Prostate gland (tissue), 2 donors: ENCODE results near the gene EMCN. TPM values are rescaled to one million over a fixed set of nuclear protein-coding genes. Genes with fewer than 3 reads are reported as not detected.

Experiments used
- DNase-seq: peaks from one replicate; pipeline ENCODE4 v3.0.0-alpha.2; 2019; ENCODE audit warnings: low spot score
- H3K27ac ChIP-seq, 2 donors: fragments of 200-600 bp; sonication (generic); 2 replicates each; pipeline ENCODE4 v1.5.1; 2017 to 2019
- H3K27me3 ChIP-seq: fragments of 200-600 bp; sonication (generic); replicated peaks from 2 replicates; pipeline ENCODE4 v1.5.1; 2019; ENCODE audit not compliant: insufficient read depth
- H3K36me3 ChIP-seq, 2 donors: fragments of 200-600 bp; sonication (generic); 1 replicate in 1 of 2; 2 replicates in 1 of 2; pipeline versions ENCODE4 v1.5.1 to v1.8.1; 2017 to 2019
- H3K4me1 ChIP-seq: fragments of 200-600 bp; sonication (generic); replicated peaks from 2 replicates; pipeline ENCODE4 v1.5.1; 2019
- H3K4me3 ChIP-seq, 2 donors: fragments of 200-600 bp; sonication (generic); 2 replicates each; pipeline ENCODE4 v1.5.1; 2017 to 2019
- H3K9me3 ChIP-seq: fragments of 200-600 bp; sonication (generic); 2 replicates; pipeline ENCODE4 v1.5.1; 2017
- POLR2A ChIP-seq: fragments of 450-650 bp; IDR thresholded peaks from one replicate; pipeline ENCODE4 v1.6.1; 2016; ENCODE audit warnings: antibody characterized with exemption, mild to moderate bottlenecking
- POLR2AphosphoS5 ChIP-seq: sonication (generic); formaldehyde crosslinking; IDR thresholded peaks from one replicate; pipeline ENCODE4 v1.6.1; 2017; ENCODE audit warnings: antibody characterized with exemption
- WGBS: methylation state at CpG from one replicate; pipeline ENCODE4 v1.1.5; 2018; 5-methylcytosine and 5-hydroxymethylcytosine counted together
- intact Hi-C: fragments of 100-400 bp; cut with DNase I; formaldehyde crosslinking; loops from one replicate; pipeline ENCODE4 v1.14.2; 2022
- total RNA-seq, 2 donors: library from RNA; depleted of rRNA; stranded (reverse); fragments of >200 nt; gene quantifications; one replicate each; pipeline ENCODE4 v1.1.0, GENCODE V29; 2016
- TF ChIP-seq, protein P1 (sequence below), 4 experiments: fragments of 200-600 bp in 2 of 4; fragments of 450-650 bp in 2 of 4; sonication (generic) in 2 of 4; IDR thresholded peaks; 1 replicate in 3 of 4; 2 replicates in 1 of 4; pipeline ENCODE4 v1.5.1; 2016 to 2019; ENCODE audit warnings: antibody characterized with exemption in 4 of 4, mild to moderate bottlenecking in 2 of 4, moderate library complexity in 2 of 4

Gene EMCN, protein sequence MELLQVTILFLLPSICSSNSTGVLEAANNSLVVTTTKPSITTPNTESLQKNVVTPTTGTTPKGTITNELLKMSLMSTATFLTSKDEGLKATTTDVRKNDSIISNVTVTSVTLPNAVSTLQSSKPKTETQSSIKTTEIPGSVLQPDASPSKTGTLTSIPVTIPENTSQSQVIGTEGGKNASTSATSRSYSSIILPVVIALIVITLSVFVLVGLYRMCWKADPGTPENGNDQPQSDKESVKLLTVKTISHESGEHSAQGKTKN
- 10 to 100 TPM; 15.3 to 78.1 TPM for total RNA-seq

DNA sequence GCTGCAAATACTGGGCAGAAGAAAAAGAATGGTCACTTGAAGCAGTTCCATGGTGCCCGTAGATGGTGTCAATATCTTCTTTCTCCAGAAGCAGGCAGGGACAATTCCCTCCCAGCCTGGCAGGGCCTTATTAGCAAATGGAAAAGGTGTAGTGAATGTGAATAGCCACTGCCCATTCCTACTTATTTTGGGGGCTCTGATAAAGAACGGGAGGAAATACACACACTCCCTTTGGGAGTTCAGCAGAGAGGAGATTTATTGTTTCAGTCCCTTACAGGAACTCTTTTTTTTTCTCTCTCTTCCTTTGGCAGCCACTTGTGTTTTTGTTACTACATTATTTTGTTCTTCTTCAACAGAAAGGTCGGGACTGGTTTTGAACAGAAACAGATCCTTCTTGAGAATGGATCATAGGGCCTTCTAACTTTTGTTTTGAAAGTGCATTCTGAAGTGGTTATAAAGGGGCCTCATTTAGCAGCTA, at the start of gene EMCN:
TSS of gene EMCN (minus strand) at position 159 of the 478 bp plus-strand sequence. CDS start at position 51, 108 bp downstream.
- H3K9me3 ChIP-seq = no peaks in the 10 kb centered on the region
- H3K36me3 ChIP-seq = no peaks in the 10 kb centered on the region
- intact Hi-C loops = no loop called here
- DNase-seq = no peak
- TF ChIP-seq POLR2A (no peak), POLR2AphosphoS5 (no peak)
- TF ChIP-seq, protein P1, sequence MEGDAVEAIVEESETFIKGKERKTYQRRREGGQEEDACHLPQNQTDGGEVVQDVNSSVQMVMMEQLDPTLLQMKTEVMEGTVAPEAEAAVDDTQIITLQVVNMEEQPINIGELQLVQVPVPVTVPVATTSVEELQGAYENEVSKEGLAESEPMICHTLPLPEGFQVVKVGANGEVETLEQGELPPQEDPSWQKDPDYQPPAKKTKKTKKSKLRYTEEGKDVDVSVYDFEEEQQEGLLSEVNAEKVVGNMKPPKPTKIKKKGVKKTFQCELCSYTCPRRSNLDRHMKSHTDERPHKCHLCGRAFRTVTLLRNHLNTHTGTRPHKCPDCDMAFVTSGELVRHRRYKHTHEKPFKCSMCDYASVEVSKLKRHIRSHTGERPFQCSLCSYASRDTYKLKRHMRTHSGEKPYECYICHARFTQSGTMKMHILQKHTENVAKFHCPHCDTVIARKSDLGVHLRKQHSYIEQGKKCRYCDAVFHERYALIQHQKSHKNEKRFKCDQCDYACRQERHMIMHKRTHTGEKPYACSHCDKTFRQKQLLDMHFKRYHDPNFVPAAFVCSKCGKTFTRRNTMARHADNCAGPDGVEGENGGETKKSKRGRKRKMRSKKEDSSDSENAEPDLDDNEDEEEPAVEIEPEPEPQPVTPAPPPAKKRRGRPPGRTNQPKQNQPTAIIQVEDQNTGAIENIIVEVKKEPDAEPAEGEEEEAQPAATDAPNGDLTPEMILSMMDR (IDR thresholded peaks at IDR 0.05) = no peak
- H3K4me1 ChIP-seq = no peaks in the 10 kb centered on the region
- peak within 1 kb of the TSS in 1 of 2 donors; percentile 24 for H3K27ac ChIP-seq
- 38% methylated on average over 3 of the region's 3 CpGs for WGBS
- no peaks in the 10 kb centered on the region for H3K27me3 ChIP-seq
- H3K4me3 ChIP-seq = no peak within 1 kb of the TSS

DNA sequence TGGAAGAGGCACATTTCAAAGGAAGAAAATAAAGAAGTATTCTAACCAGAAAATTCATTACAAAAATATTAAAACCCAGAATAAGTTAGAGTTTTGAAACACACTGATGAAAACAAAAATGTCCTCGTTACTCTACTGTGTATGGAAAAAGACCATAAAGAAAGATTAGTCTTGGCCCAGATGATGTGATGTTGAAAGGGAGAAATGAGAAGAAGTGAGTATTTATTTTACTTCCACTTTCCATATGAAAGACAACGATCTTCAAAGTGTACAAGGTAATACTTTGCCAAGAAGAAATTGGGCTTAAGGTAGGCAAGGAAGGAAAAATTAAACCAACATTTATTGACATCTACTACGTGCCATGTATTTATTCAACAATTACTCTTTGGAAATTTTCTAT, 48.6 kb upstream of the EMCN start:
- no peaks in the 10 kb centered on the region for H3K9me3 ChIP-seq
- no peak overlapping the region for H3K4me3 ChIP-seq
- 61% methylated on average over 3 of the region's 3 CpGs for WGBS
- no peaks in the 10 kb centered on the region for H3K4me1 ChIP-seq
- no peak for TF ChIP-seq POLR2AphosphoS5
- TF ChIP-seq, protein P1 (IDR thresholded peaks at IDR 0.05) = no peak
- TF ChIP-seq POLR2A = no peak
- H3K36me3 ChIP-seq = no peaks in the 10 kb centered on the region
- no peaks in the 10 kb centered on the region for H3K27me3 ChIP-seq
- intact Hi-C loops = no loop called here
- no peak overlapping the region for H3K27ac ChIP-seq
- DNase-seq = no peak

GRCh38 chr4:100557306-100557705, 39.5 kb upstream of the EMCN start:
- Histone ChIP-seq H3K36me3 (no peaks in the 10 kb centered on the region), H3K9me3 (no peaks in the 10 kb centered on the region), H3K4me1 (no peaks in the 10 kb centered on the region), H3K4me3 (no peak overlapping the region), H3K27ac (no peak overlapping the region), H3K27me3 (no peaks in the 10 kb centered on the region)
- DNase-seq = no peak
- WGBS = 83% methylated on average over 2 of the region's 2 CpGs
- TF ChIP-seq POLR2A = no peak
- no peak for TF ChIP-seq POLR2AphosphoS5
- TF ChIP-seq, protein P1 (IDR thresholded peaks at IDR 0.05) = no peak
- intact Hi-C loops = no loop called here

- intact Hi-C loops = no loop called here
- Histone ChIP-seq H3K4me3 (no peak overlapping the region), H3K9me3 (no peaks in the 10 kb centered on the region), H3K4me1 (no peaks in the 10 kb centered on the region), H3K36me3 (no peaks in the 10 kb centered on the region), H3K27me3 (no peaks in the 10 kb centered on the region), H3K27ac (no peak overlapping the region)
- 47% methylated on average over 2 of the region's 2 CpGs for WGBS
- TF ChIP-seq, protein P1 (IDR thresholded peaks at IDR 0.05) = no peak
- no peak for TF ChIP-seq POLR2A
- no peak for TF ChIP-seq POLR2AphosphoS5
- DNase-seq = no peak
Measured at GRCh38 chr4:100555611-100556337, 38.0 kb upstream of the EMCN start.
